Transverse colon (tissue), 4 donors: ENCODE data around the gene EYA2.

Experiments
- CTCF ChIP-seq, 5 experiments: fragments of 200-600 bp in 3 of 5; fragments of 450-650 bp in 2 of 5; sonication (generic) in 3 of 5; IDR thresholded peaks; 1 replicate in 2 of 5; 2 replicates in 3 of 5; pipeline ENCODE4 v1.5.1; 2016 to 2017; ENCODE audit warnings: antibody characterized with exemption in 5 of 5, inconsistent platforms in 3 of 5, mild to moderate bottlenecking in 2 of 5, moderate library complexity in 1 of 5
- EP300 ChIP-seq: sonication (generic); formaldehyde crosslinking; IDR thresholded peaks from one replicate; pipeline ENCODE4 v1.6.1; 2017; ENCODE audit warnings: antibody characterized with exemption, low read depth
- POLR2AphosphoS5 ChIP-seq, 3 donors: sonication (generic); formaldehyde crosslinking; IDR thresholded peaks; one replicate each; pipeline ENCODE4 v1.6.1; 2016; ENCODE audit warnings: antibody characterized with exemption in 3 of 3

DNA sequence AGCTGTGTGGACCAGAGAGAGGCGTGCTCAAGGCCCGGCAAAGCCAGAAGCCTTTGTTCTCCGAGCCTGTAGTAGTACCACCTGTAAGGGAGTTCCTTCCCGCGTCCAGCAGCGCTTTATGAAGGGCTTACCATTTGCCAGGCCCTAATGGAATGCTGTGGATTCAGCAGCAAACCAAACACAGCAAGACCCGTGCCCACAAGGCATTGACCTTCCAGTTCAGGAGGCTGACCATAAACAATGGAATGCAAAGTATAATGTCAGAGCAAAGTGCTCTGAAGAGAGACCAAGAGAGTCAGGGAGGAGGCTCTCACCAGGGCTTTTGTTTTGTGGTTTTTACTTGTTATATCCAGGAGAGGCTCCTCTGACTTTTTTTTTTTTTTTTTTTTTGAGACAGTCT is 252.0 kb downstream of the EYA2 start:
- TF ChIP-seq POLR2AphosphoS5 (IDR thresholded peaks at IDR 0.05) (no peak), EP300 (no peak), CTCF (IDR thresholded peaks at IDR 0.05) (no peak)
